NCI-H2171 treated with DMSO at 0.1 percent for 48 hours (cell line): ENCODE measurements around the gene GTPBP6.
"Not testable (repeated sequence)": the region's sequence is repeated elsewhere in the genome, so short reads cannot be mapped to it uniquely, and the experiment has no call there.

Experiments
- DNase-seq: peaks from one replicate; lab custom pipeline; 2025; lab: John Stamatoyannopoulos, UW

The GTPBP6 gene

DNA sequence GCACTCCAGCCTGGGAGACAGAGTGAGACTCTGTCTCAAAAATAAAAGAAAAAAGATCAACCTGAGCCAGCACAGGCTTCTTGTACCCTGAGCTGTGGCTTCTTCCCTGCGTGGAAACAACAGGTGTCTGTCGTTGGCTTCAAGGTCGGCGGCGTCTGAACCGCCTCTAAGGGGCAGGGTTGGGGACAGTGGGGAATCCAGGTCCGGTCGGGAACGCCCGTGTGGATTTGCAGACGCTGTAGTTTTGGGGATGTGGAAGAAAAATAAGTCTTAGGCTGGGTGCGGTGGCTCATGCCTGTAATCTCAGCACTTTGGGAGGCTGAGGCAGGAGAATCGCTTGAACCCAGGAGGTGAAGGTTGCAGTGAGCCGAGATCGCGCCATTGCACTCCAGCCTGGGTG lies 54.6 kb downstream of the GTPBP6 start:
- not testable (repeated sequence) for DNase-seq

DNA sequence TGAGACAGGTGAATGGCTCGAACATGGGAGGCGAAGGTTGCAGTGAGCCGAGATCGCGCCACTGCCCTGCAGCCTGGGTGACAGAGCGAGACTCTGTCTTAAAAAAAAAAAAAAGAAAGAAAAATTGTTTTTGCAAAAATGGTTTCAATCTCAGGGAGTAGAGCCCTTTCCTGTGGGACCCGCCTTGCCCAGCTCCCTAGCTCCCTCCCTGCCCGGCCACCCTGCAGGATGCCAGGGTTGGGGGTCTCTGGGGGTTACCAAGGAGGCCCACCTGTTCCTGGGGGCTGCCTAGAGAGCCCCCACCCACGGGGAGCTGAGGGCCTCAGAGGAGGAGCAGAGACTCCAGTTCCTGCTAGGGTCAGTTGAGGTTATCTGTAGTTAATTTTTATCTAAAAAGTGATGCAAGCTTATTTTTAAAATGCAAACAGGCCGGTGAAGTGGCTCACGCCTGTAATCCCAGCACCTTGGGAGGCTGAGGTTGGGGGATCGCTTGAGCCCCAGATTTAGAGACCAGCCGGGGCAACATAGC lies 56.2 kb downstream of the GTPBP6 start:
- DNase-seq = no peak

DNA sequence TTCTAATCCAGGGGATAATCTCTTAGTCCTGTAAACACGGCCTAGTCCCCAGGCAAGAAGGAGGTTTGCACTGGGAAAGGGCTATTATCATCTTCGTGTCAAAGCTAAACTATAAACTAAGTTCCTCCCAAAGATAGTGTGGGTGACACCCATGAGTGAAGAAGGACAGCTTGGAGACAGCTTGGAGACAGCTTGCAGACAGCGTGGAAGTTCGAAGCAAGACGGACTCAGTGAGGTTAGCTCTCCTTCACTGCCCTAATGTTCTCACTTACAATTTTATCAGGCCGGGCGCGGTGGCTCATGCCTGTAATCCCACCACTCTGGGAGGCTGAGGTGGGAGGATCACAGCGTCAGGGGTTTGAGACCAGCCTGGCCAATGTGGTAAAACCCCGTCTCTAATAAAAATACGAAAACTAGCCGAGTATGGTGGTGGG lies 56.7 kb downstream of the GTPBP6 start:
- no peak for DNase-seq

DNA sequence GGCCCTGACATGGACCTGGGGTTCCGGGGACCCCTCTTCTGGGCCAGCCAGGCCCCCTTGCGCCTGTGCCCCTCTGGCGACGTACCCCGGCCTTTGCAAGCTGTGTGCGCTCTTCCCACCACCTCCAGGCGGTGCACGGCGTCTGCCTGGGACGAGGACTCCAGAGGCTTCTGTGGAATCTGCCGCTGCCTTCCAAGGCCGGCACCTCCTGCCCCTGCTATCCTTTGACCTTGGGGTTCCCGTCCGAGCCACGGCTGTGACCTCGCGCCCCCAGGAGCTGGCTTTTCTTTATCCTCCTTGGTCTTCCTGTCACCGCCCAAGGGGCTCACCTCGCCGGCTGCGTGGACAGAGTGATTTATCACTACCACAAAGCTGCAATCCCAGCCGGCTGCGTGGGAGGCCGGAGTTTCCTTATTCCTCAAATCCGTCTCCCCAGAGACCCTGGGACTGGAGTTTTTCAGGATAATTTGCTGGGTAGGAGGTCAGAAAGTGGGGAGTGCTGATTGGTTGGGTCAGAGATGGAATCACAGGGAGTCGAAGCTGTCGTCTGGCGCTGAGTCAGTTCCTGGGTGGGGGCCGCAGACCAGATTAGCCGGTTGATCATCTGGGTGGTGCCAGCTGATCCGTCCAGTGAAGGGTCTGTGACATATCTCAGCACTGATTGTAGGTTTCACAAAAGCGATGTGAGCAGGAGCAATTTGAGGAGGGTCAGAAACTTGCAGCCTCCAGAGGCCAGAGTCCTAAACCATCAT lies 57.3 kb downstream of the GTPBP6 start:
- DNase-seq = no peak

DNA sequence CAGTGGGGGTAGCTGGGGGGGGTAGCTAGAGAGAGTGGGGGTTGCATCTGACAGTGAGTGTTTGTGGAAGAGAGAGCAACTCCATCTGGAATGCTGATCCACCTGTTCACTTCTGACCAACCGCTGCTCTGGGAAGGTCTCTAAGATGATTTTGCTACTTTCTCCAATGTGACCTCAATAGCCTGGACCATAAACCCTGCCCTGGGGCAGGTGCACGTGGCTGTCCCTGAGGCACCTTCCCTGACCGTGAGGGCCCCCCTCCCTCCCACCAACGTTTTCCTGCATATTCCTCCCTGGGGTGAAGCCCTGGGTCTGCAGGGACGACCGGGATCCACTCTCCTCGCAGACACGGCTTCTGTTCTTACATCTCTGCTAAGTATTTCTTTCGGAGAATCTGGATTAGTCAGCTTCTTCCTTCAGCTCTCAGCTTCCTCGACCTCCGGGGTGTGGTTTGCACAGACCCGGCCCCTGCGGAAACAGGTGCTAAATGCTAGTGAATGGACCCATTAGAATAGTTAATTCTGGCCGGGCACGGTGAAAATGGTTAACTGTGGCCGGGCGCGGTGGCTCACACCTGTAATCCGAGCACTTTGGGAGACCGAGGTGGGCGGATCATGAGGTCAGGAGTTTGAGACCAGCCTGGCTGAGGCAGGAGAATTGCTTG lies 58.8 kb downstream of the GTPBP6 start:
- no peak for DNase-seq

DNA sequence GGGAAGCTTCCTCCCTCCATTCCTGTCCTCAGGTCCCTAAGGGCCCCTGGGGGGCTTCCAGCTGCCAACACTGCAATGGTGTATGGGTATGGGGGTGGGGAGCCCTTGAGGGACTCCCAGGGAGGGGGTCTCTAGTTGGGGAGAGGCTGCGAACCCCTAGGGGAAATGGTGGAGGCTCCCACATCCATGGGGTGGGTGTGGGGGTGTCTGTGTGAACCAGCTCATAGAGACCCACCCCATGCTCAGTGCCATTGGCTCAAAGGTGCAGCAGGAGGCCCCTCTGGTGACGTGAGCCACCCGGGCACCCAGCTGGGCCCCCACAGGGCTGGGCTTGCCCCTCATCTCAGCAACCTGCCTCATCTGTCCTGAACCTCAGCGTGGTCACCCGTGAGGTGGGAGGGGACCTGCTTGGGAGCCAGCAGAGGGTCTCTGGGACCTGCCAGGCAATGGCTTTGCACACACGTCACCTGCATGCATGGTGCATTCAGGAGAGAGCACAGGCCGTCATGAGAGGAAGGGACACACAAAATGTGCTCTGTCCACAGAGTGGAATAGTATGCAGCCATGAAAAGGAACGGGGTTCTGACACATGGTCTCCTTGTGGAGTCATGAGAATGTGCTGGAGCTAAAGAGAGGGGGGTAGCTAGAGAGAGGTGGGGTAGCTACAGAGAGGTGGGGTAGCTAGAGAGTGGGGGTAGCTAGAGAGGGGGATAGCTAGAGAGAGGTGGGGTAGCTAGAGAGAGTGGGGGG lies 60.1 kb downstream of the GTPBP6 start:
- DNase-seq = no peak

DNA sequence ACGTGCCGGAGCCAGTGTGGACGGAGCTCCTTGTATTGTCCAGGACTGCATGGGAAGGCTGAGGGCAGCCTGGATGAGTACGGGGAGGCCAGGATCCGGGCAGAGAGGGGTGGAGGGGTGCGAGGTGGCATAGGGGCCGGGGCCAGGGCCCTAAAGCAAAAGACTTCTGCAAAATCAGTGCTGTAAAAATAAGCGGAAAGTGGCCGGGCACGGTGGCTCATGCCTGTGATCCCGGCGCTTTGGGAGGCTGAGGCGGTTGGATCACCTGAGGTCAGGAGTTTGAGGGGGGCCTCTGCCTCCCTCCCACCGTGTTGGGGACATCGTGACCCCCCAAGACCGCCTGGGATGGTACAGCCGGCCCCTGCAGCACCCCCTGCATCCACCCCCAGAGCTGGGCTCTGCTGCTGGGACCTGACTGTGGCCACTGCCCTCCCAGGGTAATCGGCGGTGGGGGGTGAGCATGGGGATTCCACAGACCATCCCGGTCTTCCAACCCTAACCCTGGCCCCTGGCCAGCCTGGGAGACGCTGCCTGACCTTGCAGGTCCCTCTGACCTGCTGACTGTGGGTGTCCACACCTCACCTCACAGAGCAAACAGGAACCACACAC lies 60.8 kb downstream of the GTPBP6 start:
- DNase-seq = no peak

DNA sequence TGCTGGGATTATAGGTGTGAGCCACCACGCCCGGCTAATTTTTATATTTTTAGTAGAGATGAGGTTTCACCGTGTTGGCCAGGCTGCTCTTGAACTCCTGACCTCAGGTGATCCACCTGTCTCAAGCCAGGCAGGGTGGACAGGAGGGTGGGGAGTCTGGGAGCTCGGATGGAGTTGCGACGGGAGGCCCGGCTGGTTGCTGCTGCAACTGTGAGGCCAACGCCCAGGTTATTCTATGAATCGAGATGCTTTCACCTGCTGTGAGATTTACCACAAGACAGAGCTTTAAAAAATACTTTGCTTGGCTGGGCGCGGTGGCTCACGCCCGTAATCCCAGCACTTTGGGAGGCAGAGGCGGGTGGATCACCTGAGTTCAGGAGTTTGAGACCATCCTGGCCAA lies 61.5 kb downstream of the GTPBP6 start:
- not testable (repeated sequence) for DNase-seq

DNA sequence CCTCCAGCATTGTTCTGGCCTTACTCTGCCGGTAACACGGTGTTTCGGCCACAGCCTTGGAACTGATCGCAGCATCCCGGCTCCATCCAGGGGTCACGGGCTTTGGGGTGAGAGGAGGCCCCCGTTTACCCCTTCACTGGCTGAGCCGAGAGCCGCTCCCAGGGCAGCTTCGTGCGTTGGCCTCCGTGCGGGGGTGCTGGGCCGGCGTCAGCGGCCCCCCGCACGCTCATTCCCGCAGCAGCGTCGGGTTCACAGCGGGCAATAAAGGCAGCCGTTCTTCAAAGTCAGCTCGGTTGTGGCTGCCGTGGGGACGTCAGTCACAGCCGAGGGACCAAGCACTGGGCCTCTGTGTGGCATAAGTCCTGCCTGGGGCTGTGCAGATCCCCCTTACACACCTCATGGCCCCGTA lies 62.7 kb downstream of the GTPBP6 start:
- no peak for DNase-seq
